Glomerular endothelial cell (primary cell): ENCODE results near the gene SPAG16. TPM values are rescaled to one million over a fixed set of nuclear protein-coding genes. Genes with fewer than 3 reads are reported as not detected.
"Not testable (repeated sequence)": the region's sequence is repeated elsewhere in the genome, so short reads cannot be mapped to it uniquely, and the experiment has no call there.

Source experiments
- DNase-seq: peaks from one replicate; pipeline ENCODE4 v3.0.0-alpha.2; 2011; ENCODE audit warnings: low read depth, low spot score; ENCODE audit errors: extremely low read depth
- total RNA-seq: library from RNA; depleted of rRNA; stranded (reverse); fragments of >200 nt; gene quantifications from 2 replicates; pipeline ENCODE4 v1.2.3, GENCODE V29; 2015

SPAG16 gene
- total RNA-seq, 1 donor from 2014 or later, result 13.8 TPM

- no peak for DNase-seq
These were observed 773.7 kb downstream of the SPAG16 start for GRCh38 chr2:214057986-214058385.

- not testable (repeated sequence) for DNase-seq
These were observed 778.0 kb downstream of the SPAG16 start for GRCh38 chr2:214062279-214062678.

- DNase-seq, result no peak
These were observed 780.2 kb downstream of the SPAG16 start for GRCh38 chr2:214064471-214064870.

- no peak for DNase-seq
These were observed 782.6 kb downstream of the SPAG16 start for GRCh38 chr2:214066862-214067261.

- peak; percentile 20 for DNase-seq
These were observed 785.0 kb downstream of the SPAG16 start for GRCh38 chr2:214069254-214069653.

- DNase-seq, result no peak
These were observed 791.2 kb downstream of the SPAG16 start for GRCh38 chr2:214075456-214075855.

GRCh38 chr2:214076527-214076926 is 792.3 kb downstream of the SPAG16 start:
- DNase-seq, result no peak

GRCh38 chr2:214077727-214078126 is 793.5 kb downstream of the SPAG16 start:
- no peak for DNase-seq

GRCh38 chr2:214079032-214079431 is 794.8 kb downstream of the SPAG16 start:
- DNase-seq, result no peak

- no peak for DNase-seq
These were observed 804.3 kb downstream of the SPAG16 start for GRCh38 chr2:214088536-214088935.

GRCh38 chr2:214096208-214096715 is 812.0 kb downstream of the SPAG16 start:
- no peak for DNase-seq

- no peak for DNase-seq
These were observed 814.5 kb downstream of the SPAG16 start for GRCh38 chr2:214098811-214099210.

- DNase-seq, result no peak
These were observed 816.2 kb downstream of the SPAG16 start for GRCh38 chr2:214100488-214100887.

- DNase-seq, result no peak
These were observed 819.2 kb downstream of the SPAG16 start for GRCh38 chr2:214103276-214104001.

- no peak for DNase-seq
These were observed 820.0 kb downstream of the SPAG16 start for GRCh38 chr2:214104219-214104618.

- DNase-seq, result no peak
These were observed 820.7 kb downstream of the SPAG16 start for GRCh38 chr2:214104967-214105366.

GRCh38 chr2:214107726-214108125 is 823.5 kb downstream of the SPAG16 start:
- DNase-seq, result no peak

- DNase-seq, result no peak
These were observed 824.3 kb downstream of the SPAG16 start for GRCh38 chr2:214108598-214108997.

- DNase-seq, result no peak
These were observed 832.8 kb downstream of the SPAG16 start for GRCh38 chr2:214117054-214117453.

- DNase-seq, result no peak
These were observed 841.9 kb downstream of the SPAG16 start for GRCh38 chr2:214126135-214126534.

GRCh38 chr2:214127170-214127569 is 842.9 kb downstream of the SPAG16 start:
- DNase-seq, result no peak

GRCh38 chr2:214127571-214127970 is 843.3 kb downstream of the SPAG16 start:
- no peak for DNase-seq

- no peak for DNase-seq
These were observed 843.8 kb downstream of the SPAG16 start for GRCh38 chr2:214128040-214128439.
